ENCODE data around the gene ATR.

ATR gene

GRCh38 chr3:142468456-142468855 is 110.1 kb downstream of the ATR start:
- in situ Hi-C loops (cut with MboI; ENCODE audit: low sequenced_read_pairs, unreplicated experiment) = no loop called here
- DNase-seq (ENCODE audit: low spot score) = no peak
- no peak for TF ChIP-seq CTCF (IDR thresholded peaks at IDR 0.05; ENCODE audit: borderline replicate concordance, control extremely low read depth, extremely low read depth, insufficient read depth, missing control alignments)

- no peak for TF ChIP-seq CTCF (IDR thresholded peaks at IDR 0.05; ENCODE audit: borderline replicate concordance, control extremely low read depth, extremely low read depth, insufficient read depth, missing control alignments)
- DNase-seq (ENCODE audit: low spot score) = no peak
- in situ Hi-C loops (cut with MboI; ENCODE audit: low sequenced_read_pairs, unreplicated experiment) = no loop called here
These were observed 110.8 kb downstream of the ATR start for GRCh38 chr3:142467768-142468167.

GRCh38 chr3:142460689-142461088 is 117.8 kb downstream of the ATR start:
- in situ Hi-C loops (cut with MboI; ENCODE audit: low sequenced_read_pairs, unreplicated experiment) = no loop called here
- no peak for DNase-seq (ENCODE audit: low spot score)
- no peak for TF ChIP-seq CTCF (IDR thresholded peaks at IDR 0.05; ENCODE audit: borderline replicate concordance, control extremely low read depth, extremely low read depth, insufficient read depth, missing control alignments)

GRCh38 chr3:142459929-142460328 is 118.6 kb downstream of the ATR start:
- no peak for DNase-seq (ENCODE audit: low spot score)
- no peak for TF ChIP-seq CTCF (IDR thresholded peaks at IDR 0.05; ENCODE audit: borderline replicate concordance, control extremely low read depth, extremely low read depth, insufficient read depth, missing control alignments)
- in situ Hi-C loops (cut with MboI; ENCODE audit: low sequenced_read_pairs, unreplicated experiment) = no loop called here

GRCh38 chr3:142459096-142459495 is 119.4 kb downstream of the ATR start:
- no peak for TF ChIP-seq CTCF (IDR thresholded peaks at IDR 0.05; ENCODE audit: borderline replicate concordance, control extremely low read depth, extremely low read depth, insufficient read depth, missing control alignments)
- in situ Hi-C loops (cut with MboI; ENCODE audit: low sequenced_read_pairs, unreplicated experiment) = no loop called here
- DNase-seq (ENCODE audit: low spot score) = no peak

- no peak for DNase-seq (ENCODE audit: low spot score)
These were observed 127.7 kb downstream of the ATR start for GRCh38 chr3:142450881-142451280.

More at GRCh38 chr3:142450881-142451280, 127.7 kb downstream of the ATR start:
- TF ChIP-seq CTCF (IDR thresholded peaks at IDR 0.05; ENCODE audit: borderline replicate concordance, control extremely low read depth, extremely low read depth, insufficient read depth, missing control alignments) = no peak
- in situ Hi-C loops (cut with MboI; ENCODE audit: low sequenced_read_pairs, unreplicated experiment) = no loop called here

Data from GM13976 (cell line).